K562 (cell line): Measurements from ENCODE around the gene LGALS9B.
"Not testable (repeated sequence)": the region's sequence is repeated elsewhere in the genome, so short reads cannot be mapped to it uniquely, and the experiment has no call there.

Source experiments
- BRCA1 ChIP-seq, 2 experiments: fragments of 450-650 bp in 1 of 2; sonication (generic) in 1 of 2; formaldehyde crosslinking in 1 of 2; IDR thresholded peaks; 2 replicates each; pipeline versions ENCODE4 v1.5.0 to v1.6.1; 2017 to 2020; ENCODE audit warnings: mild to moderate bottlenecking in 1 of 2, missing genetic modification reagents in 1 of 2
- CTCF ChIP-seq, 3 experiments: IDR thresholded peaks in 2 of 3; conservative IDR thresholded peaks in 1 of 3; 2 replicates each; pipeline ENCODE4 v1.5.1; 2011 to 2012; ENCODE audit warnings: low read length in 3 of 3, mild to moderate bottlenecking in 3 of 3, control low read depth in 2 of 3, improper control_type of control experiment in 1 of 3, inconsistent platforms in 1 of 3, low read depth in 1 of 3, mixed read lengths in 1 of 3, moderate library complexity in 1 of 3; ENCODE audit not compliant: insufficient read depth in 2 of 3
- NR2C2 ChIP-seq, 2 experiments: fragments of 200-800 bp in 1 of 2; sonication (Bioruptor generic) in 1 of 2; sonication (generic) in 1 of 2; formaldehyde crosslinking in 1 of 2; IDR thresholded peaks; 2 replicates each; pipeline versions ENCODE4 v1.6.1 to v1.8.0; 2016 to 2022; ENCODE audit warnings: mild to moderate bottlenecking in 1 of 2, missing compliant biosample characterization in 1 of 2, missing genetic modification characterization in 1 of 2, missing genetic modification reagents in 1 of 2

- TF ChIP-seq NR2C2 (CRISPR knock-in tag; IDR thresholded peaks at IDR 0.05); NR2C2 (tag; IDR thresholded peaks at IDR 0.05); CTCF (IDR thresholded peaks at IDR 0.05 in 2 of 3, conservative IDR thresholded peaks at IDR 0.05 in 1 of 3; ENCODE audit: insufficient read depth in 2 of 3, low read depth in 1 of 3, low read length in 3 of 3); BRCA1 (IDR thresholded peaks at IDR 0.05); BRCA1 (CRISPR knock-in tag; IDR thresholded peaks at IDR 0.05): not testable (repeated sequence)
Observed at GRCh38 chr17:20469946-20470345, 2.6 kb upstream of the LGALS9B start.
